Measurements from ENCODE around the gene R3HDM2.
A peak's percentile ranks its signal among the peaks of the same experiment; 100 is the strongest.

The R3HDM2 gene

DNA sequence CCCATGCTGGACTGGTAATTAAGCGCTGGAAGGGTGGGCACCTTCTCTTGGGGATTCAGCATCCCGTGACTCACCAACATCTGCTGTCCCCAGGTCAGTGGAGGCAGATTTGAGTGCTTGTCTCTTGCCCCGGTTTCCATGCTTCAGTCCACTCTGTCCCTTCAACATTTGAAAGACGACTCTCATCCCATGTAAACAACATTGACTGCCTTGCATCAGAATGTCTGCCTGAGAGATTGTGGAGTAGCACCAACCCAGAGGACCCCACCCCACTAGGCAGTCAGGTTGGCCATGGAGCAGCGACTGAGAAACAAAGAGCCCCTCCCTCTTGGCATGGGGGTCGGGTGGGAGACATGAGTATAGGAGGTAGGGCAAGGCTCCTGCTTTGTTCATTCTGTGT, 174.9 kb downstream of the R3HDM2 start:
- Mint-ChIP-seq H3K9me3 (ENCODE audit: low read depth) (no peaks in the 10 kb centered on the region), H3K27ac (no peak overlapping the region), H3K36me3 (peaks cover 11% of the 10 kb centered on the region), H3K4me3 (no peak overlapping the region), H3K4me1 (ENCODE audit: low read depth) (no peaks in the 10 kb centered on the region), H3K27me3 (no peaks in the 10 kb centered on the region)

DNA sequence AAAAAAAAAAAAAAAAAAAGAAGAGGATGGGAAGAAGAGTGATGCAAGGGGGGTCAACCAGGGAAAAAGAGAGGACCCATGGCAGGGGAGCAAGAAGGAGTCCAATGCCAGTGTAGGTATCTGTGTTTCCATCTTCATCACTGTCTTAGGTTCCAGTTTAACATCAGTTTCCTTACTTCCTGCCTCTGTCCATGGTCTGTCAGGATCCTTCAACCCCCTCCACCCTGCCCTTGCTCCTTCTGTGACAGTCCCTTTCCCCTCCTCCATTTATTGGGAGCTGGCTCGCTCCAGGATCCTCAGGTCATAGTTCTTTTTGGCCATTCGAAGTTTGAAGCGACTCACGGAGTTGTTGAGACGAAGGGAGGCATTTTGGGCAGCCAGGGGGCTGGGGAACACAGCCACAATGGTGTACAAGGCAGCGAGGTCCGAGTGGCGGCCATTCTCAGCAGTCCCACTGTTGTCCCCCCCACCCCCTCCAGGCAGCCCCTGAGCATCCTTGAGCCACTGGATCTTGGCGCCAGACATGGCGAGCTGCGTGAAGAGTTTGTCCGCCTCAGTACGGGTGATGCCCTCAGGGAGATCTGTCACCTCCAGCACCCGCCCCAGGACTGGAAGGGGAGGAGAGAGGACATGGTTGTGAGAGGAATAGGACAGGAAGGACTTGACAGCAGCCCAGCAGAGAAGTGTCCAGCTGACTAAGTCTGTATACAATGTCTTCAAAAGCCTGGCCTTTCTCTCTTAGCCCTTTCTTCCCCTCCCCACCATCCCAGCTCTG, 176.2 kb downstream of the R3HDM2 start:
- no peaks in the 10 kb centered on the region for H3K9me3 Mint-ChIP-seq (ENCODE audit: low read depth)
- H3K4me3 Mint-ChIP-seq = no peak overlapping the region
- H3K27me3 Mint-ChIP-seq = no peaks in the 10 kb centered on the region
- peaks cover 7% of the 10 kb centered on the region for H3K36me3 Mint-ChIP-seq
- no peak overlapping the region for H3K27ac Mint-ChIP-seq
- no peaks in the 10 kb centered on the region for H3K4me1 Mint-ChIP-seq (ENCODE audit: low read depth)

DNA sequence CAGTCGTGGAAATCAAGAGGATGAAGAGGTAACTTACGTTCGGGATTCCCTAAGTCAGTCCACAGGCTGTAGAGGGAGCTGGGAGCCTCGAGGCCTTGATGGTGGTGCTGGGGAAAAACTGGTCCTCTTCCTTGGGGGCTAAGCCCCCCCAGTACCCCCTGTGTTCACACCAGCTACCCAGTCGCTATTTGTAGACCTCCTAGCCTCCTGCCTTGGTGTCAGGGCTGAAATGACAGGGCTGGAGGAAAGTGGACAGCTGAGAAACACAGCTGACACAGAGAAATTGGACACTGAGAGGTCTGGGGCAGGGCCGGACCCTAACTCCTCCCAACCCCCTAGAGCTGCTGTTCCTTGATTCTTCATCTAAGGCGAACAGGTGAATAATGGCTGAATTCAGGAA, 179.9 kb downstream of the R3HDM2 start, which contains the start of gene STAC3:
Gene STAC3 (minus strand): TSS at position 232 of the 400 bp plus-strand sequence. CDS start 1,551 bp downstream, outside the sequence.
- Mint-ChIP-seq H3K27me3 (peaks cover 4% of the 10 kb centered on the region), H3K36me3 (peaks cover 9% of the 10 kb centered on the region), H3K27ac (no peak within 1 kb of the TSS), H3K4me1 (ENCODE audit: low read depth) (peaks cover 7% of the 10 kb centered on the region), H3K9me3 (ENCODE audit: low read depth) (no peaks in the 10 kb centered on the region), H3K4me3 (no peak within 1 kb of the TSS)

DNA sequence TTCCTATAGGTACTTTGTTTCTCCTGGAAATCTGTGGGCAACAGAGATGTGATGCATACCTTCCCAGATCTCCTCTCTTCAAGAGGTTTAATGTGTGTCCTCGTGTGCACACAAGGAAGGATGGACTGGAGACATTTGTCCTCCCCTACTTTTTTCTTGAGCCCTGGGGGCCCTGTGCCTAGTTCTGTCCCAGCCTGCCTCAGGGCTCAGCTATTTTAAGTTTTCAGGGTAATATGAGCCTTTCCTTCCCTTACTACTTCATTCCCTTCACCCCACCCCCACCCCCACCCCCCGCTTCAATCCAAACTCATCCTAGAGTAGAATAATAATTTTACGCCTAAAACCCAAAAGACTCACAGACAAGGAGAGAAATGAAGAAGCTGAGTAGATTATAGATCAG, 180.3 kb downstream of the R3HDM2 start:
- Mint-ChIP-seq H3K36me3 (peaks cover 6% of the 10 kb centered on the region), H3K9me3 (ENCODE audit: low read depth) (no peaks in the 10 kb centered on the region), H3K27me3 (peaks cover 4% of the 10 kb centered on the region), H3K27ac (no peak overlapping the region), H3K4me1 (ENCODE audit: low read depth) (peaks cover 7% of the 10 kb centered on the region), H3K4me3 (no peak overlapping the region)

DNA sequence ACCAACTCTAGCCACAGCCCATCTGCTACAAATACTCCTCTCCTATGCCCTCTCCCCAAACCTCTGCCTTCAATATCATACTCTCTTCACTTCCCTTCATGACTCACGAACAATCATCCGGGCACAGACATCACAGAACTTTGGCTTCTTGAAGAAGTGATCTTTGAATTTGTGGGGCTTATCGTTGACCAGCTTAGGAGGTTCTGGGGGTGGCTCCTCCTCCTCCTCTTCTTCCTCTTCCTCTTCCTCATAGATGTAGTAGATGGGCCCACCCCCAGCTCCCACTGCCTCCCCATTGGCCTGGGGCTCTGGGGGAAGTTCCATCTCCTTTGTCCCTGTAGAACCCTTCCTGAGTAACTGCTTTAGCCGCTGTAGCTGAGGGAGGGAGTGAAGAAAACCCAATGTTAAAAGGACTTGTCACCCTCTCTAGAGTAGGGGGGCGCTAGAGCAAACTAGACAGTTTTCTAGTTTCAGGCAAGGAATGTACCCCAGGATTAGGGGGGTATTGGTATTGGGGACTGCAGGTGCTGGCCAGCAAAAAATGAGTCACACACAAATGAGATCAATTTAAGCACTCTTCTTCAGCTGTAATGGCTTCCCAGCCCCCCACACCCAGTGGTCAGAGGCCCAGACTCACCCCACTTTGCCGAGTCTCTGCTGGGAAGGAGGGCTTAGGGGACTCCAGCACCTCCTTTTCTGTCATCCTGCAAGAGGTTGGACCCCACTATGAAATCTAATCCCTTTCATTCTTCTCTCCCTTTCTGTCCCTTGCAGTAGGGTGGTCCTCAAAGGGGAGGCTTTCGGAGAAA, 181.7 kb downstream of the R3HDM2 start:
- Mint-ChIP-seq H3K27ac (no peak overlapping the region), H3K27me3 (peaks cover 6% of the 10 kb centered on the region), H3K36me3 (peaks cover 6% of the 10 kb centered on the region), H3K4me3 (no peak overlapping the region), H3K4me1 (ENCODE audit: low read depth) (peaks cover 10% of the 10 kb centered on the region), H3K9me3 (ENCODE audit: low read depth) (no peaks in the 10 kb centered on the region)

DNA sequence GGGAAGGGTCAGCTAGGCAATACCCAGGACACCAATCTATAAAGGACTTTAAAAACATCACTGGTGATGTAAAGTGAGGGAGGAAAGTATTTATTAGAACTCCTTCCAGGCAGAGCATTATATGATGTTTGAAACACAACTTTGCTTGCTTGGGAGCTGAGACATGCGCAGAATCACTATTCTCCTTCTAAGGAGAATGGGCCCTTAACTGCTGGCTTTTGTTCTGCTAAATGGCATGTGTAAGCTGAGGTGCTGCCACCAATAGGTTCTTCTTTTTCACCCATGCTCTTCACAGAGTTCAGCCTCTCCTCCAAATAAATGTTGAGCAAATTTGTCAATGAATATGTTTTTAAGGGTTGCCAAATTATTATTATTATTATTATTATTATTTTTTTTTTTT, 183.8 kb downstream of the R3HDM2 start:
- peaks cover 6% of the 10 kb centered on the region for H3K36me3 Mint-ChIP-seq
- peaks cover 24% of the 10 kb centered on the region for H3K4me1 Mint-ChIP-seq (ENCODE audit: low read depth)
- H3K9me3 Mint-ChIP-seq (ENCODE audit: low read depth) = no peaks in the 10 kb centered on the region
- no peak overlapping the region for H3K4me3 Mint-ChIP-seq
- peaks cover 12% of the 10 kb centered on the region for H3K27me3 Mint-ChIP-seq
- H3K27ac Mint-ChIP-seq = no peak overlapping the region

DNA sequence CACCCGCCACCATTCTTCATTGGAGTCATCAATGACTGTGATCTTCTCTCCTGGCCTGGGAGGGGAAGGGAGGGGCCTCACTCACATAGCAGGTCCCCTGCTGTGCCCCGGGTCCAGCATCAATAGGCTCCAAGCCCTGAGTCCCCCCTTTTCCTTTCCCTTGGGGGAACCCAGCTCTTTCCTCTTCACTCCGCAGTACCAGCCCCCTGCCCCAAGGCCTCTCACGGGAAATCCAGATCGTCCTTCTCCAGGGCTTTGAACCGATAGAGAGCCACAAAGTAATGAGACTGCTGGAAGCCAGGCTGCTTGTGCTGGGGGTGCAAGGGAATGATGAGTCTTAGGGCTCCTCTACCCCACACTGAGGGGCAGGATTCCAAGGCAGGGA, 186.5 kb downstream of the R3HDM2 start:
- H3K27ac Mint-ChIP-seq = no peak overlapping the region
- peaks cover 6% of the 10 kb centered on the region for H3K36me3 Mint-ChIP-seq
- H3K27me3 Mint-ChIP-seq = peaks cover 18% of the 10 kb centered on the region
- H3K4me3 Mint-ChIP-seq = no peak overlapping the region
- H3K9me3 Mint-ChIP-seq (ENCODE audit: low read depth) = no peaks in the 10 kb centered on the region
- H3K4me1 Mint-ChIP-seq (ENCODE audit: low read depth) = peaks cover 50% of the 10 kb centered on the region

DNA sequence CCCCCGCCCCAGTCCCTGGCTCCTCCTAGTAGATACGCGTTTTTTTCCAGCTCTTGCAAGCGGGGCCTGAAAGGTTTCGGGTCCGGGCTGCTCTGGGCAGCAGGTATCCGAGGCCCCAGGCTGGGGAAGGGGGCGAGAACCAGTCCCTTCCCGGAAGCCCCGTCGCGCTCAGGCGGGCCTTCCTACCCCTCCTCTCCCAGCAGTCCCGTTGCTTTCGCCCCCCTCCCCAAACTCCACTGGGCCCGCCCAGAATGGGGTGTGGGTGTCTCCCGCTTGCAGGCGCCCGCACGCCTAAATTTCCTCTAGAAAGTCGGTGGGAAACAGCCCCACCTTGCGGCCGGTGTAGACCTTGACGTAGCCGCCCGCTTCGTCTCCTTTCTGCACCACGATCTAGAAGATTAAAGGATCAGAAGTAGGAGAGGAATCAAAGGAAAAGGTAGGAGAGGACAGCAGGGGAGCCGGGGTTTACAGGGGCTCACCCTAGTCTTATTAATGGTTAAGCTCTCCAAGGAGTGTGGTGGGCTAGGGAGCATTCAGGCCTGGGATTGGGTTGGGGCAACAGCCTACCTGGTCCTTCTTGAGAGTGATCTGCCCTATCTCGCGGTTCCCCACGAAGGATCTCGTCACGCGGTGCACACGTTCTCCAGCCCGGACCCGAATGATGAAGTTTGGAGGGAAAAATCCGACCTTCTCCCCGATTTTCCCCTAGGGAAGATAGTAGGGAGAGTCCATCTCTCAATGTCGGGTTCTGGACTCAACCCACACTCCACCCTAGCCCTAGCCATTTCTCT, 187.1 kb downstream of the R3HDM2 start:
- H3K27ac Mint-ChIP-seq = no peak overlapping the region
- peak overlapping the region; percentile 80 for H3K4me3 Mint-ChIP-seq
- H3K4me1 Mint-ChIP-seq (ENCODE audit: low read depth) = peaks cover 49% of the 10 kb centered on the region
- no peaks in the 10 kb centered on the region for H3K9me3 Mint-ChIP-seq (ENCODE audit: low read depth)
- H3K36me3 Mint-ChIP-seq = peaks cover 4% of the 10 kb centered on the region
- peaks cover 19% of the 10 kb centered on the region for H3K27me3 Mint-ChIP-seq

DNA sequence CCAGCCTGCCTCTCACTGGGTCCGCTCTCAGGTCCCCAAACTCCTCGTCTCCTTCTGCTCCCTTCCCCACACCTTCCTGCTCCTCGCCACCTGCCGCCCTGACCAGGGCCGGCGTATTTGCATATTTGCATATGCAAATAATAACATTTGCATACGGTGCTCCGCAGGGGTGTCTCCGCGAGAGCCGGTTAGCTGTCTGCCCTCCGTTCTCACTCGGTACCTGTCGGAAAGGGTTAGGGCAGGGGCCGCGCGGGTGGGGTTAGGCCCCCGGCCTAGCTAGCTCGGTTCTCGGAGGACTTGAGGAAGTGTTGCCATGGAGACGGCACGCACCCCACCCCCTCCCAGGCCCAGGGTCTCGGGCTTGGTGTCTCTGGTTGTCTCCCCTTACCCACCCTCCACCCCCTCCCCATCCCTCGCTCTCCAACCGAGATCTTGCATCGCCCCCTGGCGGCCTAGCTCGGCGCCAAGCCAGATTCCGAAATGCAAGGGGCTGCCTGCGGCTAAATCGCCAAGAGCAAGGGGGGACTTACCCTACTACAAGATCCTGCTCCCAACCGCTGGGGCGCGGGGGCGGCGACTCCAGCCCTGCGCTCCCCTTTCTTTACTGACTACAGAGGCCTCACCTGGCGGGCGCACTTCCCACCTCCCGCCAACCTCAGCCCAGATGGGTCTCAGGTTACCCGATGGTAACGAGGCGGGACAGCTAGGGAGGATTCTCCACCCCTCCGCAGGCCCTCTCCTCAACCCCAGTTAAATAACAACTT, 188.0 kb downstream of the R3HDM2 start:
- H3K36me3 Mint-ChIP-seq = peaks cover 2% of the 10 kb centered on the region
- H3K27me3 Mint-ChIP-seq = peaks cover 17% of the 10 kb centered on the region
- no peaks in the 10 kb centered on the region for H3K9me3 Mint-ChIP-seq (ENCODE audit: low read depth)
- H3K4me1 Mint-ChIP-seq (ENCODE audit: low read depth) = peaks cover 50% of the 10 kb centered on the region
- H3K27ac Mint-ChIP-seq = no peak overlapping the region
- H3K4me3 Mint-ChIP-seq = peak overlapping the region; percentile 75

DNA sequence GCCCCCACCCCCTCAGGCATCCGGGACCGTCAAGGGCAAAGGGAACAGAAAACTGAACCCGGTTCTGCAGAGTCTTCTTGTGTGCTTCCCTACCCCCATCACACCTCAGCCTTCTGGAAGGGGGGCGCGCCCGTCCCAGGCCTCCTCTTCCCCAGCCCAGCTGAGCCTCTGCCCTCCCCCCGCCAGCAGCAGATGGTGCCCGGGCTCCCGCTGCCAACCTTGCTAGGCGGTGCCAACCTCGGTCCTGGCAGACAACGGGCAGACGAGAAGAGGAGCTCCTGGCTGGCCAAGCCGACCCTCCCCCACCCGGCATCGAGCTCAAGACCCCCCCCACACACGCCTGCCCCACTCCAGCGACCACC, 188.5 kb downstream of the R3HDM2 start:
- H3K9me3 Mint-ChIP-seq (ENCODE audit: low read depth) = no peaks in the 10 kb centered on the region
- H3K36me3 Mint-ChIP-seq = peaks cover 2% of the 10 kb centered on the region
- H3K4me1 Mint-ChIP-seq (ENCODE audit: low read depth) = peaks cover 54% of the 10 kb centered on the region
- H3K4me3 Mint-ChIP-seq = peak overlapping the region; percentile 91
- H3K27ac Mint-ChIP-seq = no peak overlapping the region
- H3K27me3 Mint-ChIP-seq = peaks cover 22% of the 10 kb centered on the region

DNA sequence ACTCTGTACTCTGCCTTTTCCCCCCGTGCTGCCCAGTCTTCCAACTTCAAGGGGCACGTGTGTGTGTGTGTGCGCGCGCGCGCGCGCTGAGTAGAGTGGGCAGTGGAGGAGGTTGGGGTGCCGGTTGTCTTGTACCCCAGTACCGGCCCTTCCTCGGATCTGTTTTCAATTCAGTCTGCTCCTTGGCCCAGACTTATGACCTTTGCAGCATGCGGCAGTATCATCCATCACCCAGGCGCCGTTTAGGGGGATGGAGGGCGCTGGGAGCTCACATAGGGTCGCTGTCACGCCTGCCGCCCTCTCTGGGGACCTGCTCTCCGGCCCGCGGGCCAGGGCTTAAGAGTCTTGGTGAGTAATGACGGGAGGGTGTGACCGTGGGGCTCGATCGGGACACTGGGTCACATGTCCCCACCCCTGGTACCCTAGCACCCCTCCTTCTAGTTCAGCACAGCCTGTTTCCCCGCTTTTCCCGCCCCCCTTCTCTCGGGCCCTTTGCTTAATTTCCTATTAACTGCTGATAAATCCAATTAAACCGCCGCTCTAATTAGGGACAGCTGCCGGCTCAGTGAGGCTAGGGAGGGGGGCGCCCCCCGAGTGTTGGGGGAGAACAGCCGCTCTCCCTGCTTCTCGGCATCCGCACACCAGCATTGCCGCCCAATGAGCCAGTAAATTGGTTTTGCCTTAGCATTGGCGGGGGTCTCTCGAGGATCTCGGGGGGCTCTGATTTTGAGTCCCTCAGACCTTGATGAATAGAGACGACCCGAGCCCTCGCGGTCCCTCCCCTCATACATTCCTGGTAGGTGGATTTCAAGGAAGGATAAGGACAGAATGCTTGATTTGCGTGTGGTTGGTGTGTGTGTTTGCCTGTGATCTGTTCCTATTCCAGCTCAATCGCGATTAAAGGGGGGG, 189.2 kb downstream of the R3HDM2 start:
- H3K27me3 Mint-ChIP-seq = peaks cover 24% of the 10 kb centered on the region
- peak overlapping the region; percentile 91 for H3K4me3 Mint-ChIP-seq
- H3K4me1 Mint-ChIP-seq (ENCODE audit: low read depth) = peaks cover 61% of the 10 kb centered on the region
- H3K9me3 Mint-ChIP-seq (ENCODE audit: low read depth) = no peaks in the 10 kb centered on the region
- no peak overlapping the region for H3K27ac Mint-ChIP-seq
- H3K36me3 Mint-ChIP-seq = peaks cover 1% of the 10 kb centered on the region

DNA sequence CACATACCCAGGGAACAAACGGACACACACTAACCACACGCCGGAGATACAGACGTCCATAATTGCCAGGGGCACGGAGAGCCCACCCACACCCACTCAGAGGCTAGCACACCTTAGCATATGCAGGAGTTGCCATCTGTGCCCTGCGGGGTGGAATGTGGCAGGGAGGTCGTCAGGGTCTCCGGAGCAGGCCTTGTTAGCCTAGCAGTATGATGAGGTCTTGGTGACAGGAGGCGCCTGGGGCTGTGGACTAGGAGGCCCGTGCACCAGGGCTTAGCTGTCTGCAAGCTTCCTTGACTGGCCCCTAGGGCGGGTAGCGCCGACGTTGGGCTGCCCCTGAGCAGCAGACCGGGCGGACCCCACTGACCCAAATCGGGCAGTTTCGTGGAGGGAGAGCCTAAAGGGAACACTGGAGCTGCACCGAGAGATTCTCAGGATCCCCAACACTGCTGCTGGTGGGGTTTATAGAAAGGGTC, 189.9 kb downstream of the R3HDM2 start:
- H3K27ac Mint-ChIP-seq = no peak overlapping the region
- H3K4me3 Mint-ChIP-seq = peak overlapping the region; percentile 91
- H3K9me3 Mint-ChIP-seq (ENCODE audit: low read depth) = no peaks in the 10 kb centered on the region
- no peaks in the 10 kb centered on the region for H3K36me3 Mint-ChIP-seq
- peaks cover 24% of the 10 kb centered on the region for H3K27me3 Mint-ChIP-seq
- H3K4me1 Mint-ChIP-seq (ENCODE audit: low read depth) = peaks cover 63% of the 10 kb centered on the region

DNA sequence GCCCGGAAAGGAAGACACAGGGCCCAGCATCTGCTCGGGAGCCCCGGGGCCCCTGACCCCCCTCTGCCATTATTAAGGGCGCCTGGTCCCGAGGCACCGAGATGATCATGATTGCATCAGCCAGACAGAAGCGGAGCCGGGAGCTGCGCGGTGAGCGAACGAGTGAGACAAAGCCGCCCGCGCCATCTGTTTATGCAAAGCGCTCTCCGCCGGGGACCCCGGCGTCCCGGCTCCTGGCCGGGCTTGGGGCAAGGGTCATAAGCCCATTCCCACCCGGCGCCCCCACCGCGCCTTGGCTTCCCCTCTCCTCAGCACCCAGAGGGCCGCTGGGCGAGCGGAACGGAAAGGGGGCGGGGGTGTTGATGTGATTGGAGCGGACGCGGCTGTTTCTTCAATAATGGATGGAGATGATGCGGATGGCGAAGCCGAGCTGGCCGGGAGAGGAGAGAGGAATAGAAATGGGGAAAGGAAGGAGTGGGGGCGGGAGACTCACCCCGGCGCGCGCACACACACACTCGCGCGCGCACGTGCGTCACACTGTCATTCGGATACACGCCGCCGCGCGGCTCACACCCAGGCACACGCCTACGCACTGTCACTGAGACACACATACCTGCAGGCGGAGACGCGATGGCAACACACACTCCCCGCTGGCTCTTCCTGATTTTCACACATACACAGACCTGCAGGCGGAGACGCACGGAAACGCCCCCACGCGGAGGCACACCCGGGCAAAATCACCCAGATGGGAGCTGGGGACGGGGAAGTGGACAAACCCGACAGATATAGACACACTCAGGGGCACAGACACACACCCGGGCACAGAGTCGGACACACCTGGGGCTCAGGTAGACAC, 190.5 kb downstream of the R3HDM2 start:
- peak overlapping the region; percentile 89 for H3K27ac Mint-ChIP-seq
- H3K4me1 Mint-ChIP-seq (ENCODE audit: low read depth) = peaks cover 64% of the 10 kb centered on the region
- peaks cover 24% of the 10 kb centered on the region for H3K27me3 Mint-ChIP-seq
- H3K36me3 Mint-ChIP-seq = no peaks in the 10 kb centered on the region
- peak overlapping the region; percentile 91 for H3K4me3 Mint-ChIP-seq
- no peaks in the 10 kb centered on the region for H3K9me3 Mint-ChIP-seq (ENCODE audit: low read depth)

Data from activated naive CD8-positive, alpha-beta T cell (primary cell).